Measurements from ENCODE around the gene JMJD1C.

The JMJD1C gene

GRCh38 chr10:63438506-63439498, 27.0 kb downstream of the JMJD1C start:
- no peak for TF ChIP-seq ZNF274 (IDR thresholded peaks at IDR 0.05; ENCODE audit: low read depth, low read length)
- H3K4me3 ChIP-seq (ENCODE audit: low read length), result no peak overlapping the region

DNA sequence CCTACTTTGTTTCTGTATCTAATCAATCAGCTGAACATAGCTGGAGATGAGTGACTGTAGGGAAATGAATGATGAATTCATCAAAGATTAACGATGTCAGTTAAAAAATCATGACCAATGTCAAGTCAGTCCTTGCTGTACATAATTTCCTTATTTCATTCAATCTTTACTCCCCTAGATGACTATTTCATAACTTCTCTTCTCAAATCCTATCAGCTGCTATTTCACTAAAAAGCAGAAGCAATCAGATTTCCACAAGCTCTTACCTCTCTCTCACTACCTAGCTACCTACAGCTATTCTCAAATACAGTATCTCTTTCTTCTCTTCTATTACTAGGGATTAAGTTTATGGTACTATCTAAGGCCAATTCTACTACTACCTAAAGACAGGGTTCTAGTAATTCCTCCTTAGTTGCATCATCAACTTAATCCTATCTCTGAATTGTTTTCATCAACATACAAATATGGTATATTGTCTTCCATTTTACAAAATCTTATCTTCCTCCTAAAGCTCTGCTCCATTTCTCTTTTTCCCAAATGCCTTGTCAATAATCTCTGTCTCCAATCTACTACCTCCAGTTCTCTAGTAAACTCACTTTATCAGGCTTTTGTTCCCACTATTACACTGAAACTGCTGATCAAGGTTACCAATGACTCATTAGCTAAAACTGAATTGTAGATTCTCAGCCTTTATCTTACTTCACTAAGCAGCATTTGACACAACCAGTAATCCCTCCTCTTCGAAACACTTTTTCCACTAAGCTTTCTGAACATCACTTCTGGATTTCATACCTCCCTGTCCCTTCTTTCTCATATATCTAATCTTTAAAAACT, 28.4 kb downstream of the JMJD1C start:
- no peak for TF ChIP-seq ZNF274 (IDR thresholded peaks at IDR 0.05; ENCODE audit: low read depth, low read length)
- no peak overlapping the region for H3K4me3 ChIP-seq (ENCODE audit: low read length)

DNA sequence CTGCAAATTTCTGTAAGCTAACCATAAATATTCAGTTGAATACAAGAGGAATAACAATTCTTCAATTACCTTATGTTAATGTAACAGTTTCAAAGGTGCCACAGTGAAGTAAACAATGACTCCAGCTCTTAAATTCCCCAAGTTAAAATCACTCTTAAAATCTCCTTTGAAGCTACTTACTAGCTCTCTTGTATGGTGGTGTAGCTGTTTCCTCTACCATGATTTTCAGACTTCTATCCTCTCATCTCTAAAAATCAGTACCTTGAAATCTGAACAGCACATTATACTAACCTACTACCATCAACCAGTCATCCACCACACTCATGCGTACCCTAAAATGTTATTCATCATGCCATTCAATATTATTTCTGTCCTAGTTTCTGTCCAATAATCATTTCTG, 29.6 kb downstream of the JMJD1C start:
- H3K4me3 ChIP-seq (ENCODE audit: low read length), result no peak overlapping the region

DNA sequence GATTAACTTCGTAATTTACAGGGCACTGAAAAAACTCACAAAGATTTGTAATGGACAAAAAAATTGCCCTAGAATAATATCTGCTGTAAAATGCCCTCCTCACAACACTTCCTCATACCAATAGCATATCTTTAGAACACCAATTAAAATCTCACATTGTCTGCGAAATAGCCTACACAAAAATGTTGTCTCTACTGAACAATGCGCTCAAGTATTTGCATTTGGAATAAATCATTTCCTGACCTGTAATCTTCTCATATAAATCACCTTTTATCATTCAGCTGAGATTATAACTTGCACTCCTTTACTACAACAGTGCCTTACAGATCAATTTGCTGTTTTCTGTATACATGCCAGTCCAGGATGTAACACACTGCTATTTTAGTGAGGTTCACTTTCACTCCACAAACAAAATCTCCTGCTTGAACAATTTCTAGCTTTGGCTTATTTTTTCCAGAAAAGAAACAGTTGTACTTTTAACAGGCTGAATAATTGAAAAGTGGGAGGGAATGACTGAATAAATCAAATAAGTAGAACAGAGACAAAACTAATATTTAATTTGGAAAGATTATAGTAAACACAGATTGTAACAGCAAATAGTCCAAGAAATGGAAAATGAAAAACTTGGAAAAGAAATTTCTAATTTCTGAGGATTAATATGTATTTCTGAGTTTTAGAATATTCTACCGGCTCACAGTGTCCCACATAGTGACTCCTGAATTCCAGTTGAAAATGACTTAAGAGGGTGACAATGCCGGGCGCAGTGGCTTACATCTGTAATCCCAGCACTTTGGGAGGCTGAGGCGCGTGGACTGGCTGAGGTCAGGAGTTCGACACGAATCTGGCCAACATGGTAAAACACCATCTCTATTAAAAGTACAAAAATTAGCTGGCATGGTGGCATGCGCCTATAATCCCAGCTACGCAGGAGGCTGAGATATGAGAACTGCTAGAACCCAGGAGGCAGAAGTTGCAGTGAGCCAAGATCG, 30.6 kb downstream of the JMJD1C start:
- no peak for TF ChIP-seq ZNF274 (IDR thresholded peaks at IDR 0.05; ENCODE audit: low read depth, low read length)
- no peak overlapping the region for H3K4me3 ChIP-seq (ENCODE audit: low read length)

More for the DNA sequence above, 29.6 kb downstream of the JMJD1C start:
- no peak for TF ChIP-seq ZNF274 (IDR thresholded peaks at IDR 0.05; ENCODE audit: low read depth, low read length)

GRCh38 chr10:63431962-63432797, 33.6 kb downstream of the JMJD1C start:
- no peak overlapping the region for H3K4me3 ChIP-seq (ENCODE audit: low read length)
- no peak for TF ChIP-seq ZNF274 (IDR thresholded peaks at IDR 0.05; ENCODE audit: low read depth, low read length)

DNA sequence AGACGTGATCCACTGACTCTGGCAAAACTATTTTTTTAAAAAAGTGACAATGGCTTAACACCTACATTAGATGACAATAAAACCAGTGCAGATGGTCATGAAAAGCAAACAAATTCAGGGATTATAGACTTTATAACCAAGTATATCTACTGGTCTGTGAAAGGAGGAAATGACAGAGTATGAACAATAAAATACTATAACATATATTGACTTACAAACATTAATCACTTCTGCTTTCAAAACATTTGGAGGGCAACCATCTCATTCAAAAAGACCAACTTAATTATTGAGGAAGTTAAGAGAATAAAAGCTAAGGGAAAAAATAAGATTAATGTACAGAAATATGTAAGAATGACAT, 34.8 kb downstream of the JMJD1C start:
- no peak for TF ChIP-seq ZNF274 (IDR thresholded peaks at IDR 0.05; ENCODE audit: low read depth, low read length)
- H3K4me3 ChIP-seq (ENCODE audit: low read length), result no peak overlapping the region

GRCh38 chr10:63430091-63430998, 35.4 kb downstream of the JMJD1C start:
- TF ChIP-seq ZNF274 (IDR thresholded peaks at IDR 0.05; ENCODE audit: low read depth, low read length), result no peak
- H3K4me3 ChIP-seq (ENCODE audit: low read length), result no peak overlapping the region

- TF ChIP-seq ZNF274 (IDR thresholded peaks at IDR 0.05; ENCODE audit: low read depth, low read length), result no peak
- H3K4me3 ChIP-seq (ENCODE audit: low read length), result no peak overlapping the region
These were observed 36.5 kb downstream of the JMJD1C start for GRCh38 chr10:63429281-63429680.

DNA sequence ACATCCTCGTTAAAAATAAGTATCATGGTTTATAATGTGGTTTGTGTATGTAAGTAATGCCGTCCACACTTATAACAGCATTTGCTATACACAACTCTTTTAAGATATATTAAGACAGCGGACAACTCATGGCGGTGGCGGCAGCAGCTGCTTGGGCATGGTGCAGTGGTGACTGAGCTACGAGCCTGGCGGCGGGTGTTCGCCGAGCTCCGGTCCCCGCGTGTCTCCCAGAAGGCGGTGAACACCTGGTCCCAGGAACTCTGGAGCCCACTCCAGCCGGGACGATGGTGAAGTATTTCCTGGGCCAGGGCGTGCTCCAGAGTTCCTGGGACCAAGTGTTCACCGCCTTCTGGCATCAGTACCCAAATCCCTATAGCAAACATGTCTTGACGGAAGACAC, 38.8 kb downstream of the JMJD1C start:
- no peak for TF ChIP-seq ZNF274 (IDR thresholded peaks at IDR 0.05; ENCODE audit: low read depth, low read length)
- no peak overlapping the region for H3K4me3 ChIP-seq (ENCODE audit: low read length)

- no peak overlapping the region for H3K4me3 ChIP-seq (ENCODE audit: low read length)
- no peak for TF ChIP-seq ZNF274 (IDR thresholded peaks at IDR 0.05; ENCODE audit: low read depth, low read length)
These were observed 40.3 kb downstream of the JMJD1C start for GRCh38 chr10:63425512-63425911.

DNA sequence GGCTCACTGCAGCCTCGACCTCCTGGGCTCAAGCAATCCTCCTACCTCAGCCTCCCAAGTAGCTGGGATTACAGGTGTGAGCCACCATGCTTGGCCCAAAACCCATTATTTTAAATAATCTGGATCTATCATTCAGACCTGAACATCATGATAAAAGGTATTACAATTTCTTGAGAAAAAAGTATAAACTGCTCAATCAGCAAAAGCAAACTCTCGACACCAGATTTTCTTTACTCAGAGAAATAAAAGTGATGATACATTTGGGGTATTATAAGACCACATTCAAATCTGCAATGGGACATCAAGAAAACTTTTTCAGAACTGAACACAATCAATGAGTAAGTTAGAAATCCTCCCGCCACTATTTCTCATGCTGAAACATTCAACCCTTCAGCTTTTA, 41.2 kb downstream of the JMJD1C start:
- TF ChIP-seq ZNF274 (IDR thresholded peaks at IDR 0.05; ENCODE audit: low read depth, low read length), result no peak

GRCh38 chr10:63423494-63423893, 42.3 kb downstream of the JMJD1C start:
- H3K4me3 ChIP-seq (ENCODE audit: low read length), result no peak overlapping the region
- TF ChIP-seq ZNF274 (IDR thresholded peaks at IDR 0.05; ENCODE audit: low read depth, low read length), result no peak

More for the DNA sequence above, 41.2 kb downstream of the JMJD1C start:
- H3K4me3 ChIP-seq (ENCODE audit: low read length), result no peak overlapping the region
